Measurements from ENCODE around the gene WWC1.

WWC1 gene

GRCh38 chr5:168291342-168291963, at the start of gene WWC1:
Gene WWC1, plus strand, starts transcription at chr5:168291645. Its CDS starts 508 bp downstream, at chr5:168292153.
- peak; percentile 43 for DNase-seq

GRCh38 chr5:168244838-168245559, 46.4 kb upstream of the WWC1 start:
- DNase-seq: no peak

DNA sequence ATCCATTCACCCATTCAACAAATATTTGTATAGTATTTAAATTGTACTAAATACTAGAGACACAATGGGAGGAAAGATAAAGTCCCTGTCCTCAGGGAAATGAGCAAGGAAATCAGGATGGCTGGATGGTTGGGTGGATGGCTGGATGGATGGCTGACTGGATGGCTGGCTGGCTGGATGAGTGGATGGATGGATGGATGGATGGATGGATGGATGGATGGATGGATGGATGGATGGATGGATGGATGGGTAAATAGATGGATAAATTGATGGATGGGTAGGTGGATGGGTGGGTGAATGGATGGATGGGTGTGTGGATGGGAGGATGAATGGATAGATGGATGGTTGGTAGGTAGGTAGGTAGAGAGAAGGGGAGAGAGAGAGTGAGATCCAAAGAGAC, 41.5 kb upstream of the WWC1 start:
- no peak for DNase-seq

DNA sequence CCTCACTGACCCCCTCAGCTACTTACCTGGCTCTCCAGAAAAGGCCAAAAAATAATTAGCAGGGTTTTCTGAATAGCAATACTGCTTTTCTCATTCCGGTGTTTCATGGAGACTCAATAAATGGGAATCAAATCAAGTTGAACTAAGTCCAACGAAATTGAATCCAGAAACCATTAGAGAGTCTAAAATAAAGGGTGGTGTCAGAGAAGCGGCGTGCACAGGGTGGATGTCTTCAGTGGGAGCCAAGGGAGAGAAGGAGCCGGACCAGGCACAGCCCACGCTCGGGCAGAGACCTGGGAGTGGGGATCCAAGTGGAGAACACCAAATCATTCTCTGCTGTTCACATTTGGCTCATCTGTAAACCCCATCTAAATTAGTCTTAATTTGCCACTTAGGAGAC, 40.2 kb upstream of the WWC1 start:
- no peak for DNase-seq

- no peak for DNase-seq
These were observed 37.3 kb upstream of the WWC1 start for GRCh38 chr5:168254013-168254693.

GRCh38 chr5:168260353-168261226, 30.9 kb upstream of the WWC1 start:
- no peak for DNase-seq

DNA sequence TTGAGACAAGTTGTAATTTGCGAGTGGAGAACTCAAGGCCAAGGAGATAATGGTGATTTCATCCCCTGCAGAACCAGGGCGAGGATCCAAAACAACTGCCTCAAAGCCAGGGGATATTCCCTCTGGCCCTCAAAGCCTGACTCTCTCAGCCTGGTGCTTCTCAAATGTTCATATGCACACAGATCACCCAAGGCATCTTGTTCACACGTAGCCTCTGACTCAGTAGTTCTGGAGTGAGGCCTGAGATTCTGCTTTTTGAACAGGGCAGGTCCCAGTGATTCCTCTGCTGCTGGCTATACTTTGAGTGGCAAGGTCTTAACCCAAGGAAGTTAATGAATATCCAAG, 30.2 kb upstream of the WWC1 start:
- DNase-seq: no peak

DNA sequence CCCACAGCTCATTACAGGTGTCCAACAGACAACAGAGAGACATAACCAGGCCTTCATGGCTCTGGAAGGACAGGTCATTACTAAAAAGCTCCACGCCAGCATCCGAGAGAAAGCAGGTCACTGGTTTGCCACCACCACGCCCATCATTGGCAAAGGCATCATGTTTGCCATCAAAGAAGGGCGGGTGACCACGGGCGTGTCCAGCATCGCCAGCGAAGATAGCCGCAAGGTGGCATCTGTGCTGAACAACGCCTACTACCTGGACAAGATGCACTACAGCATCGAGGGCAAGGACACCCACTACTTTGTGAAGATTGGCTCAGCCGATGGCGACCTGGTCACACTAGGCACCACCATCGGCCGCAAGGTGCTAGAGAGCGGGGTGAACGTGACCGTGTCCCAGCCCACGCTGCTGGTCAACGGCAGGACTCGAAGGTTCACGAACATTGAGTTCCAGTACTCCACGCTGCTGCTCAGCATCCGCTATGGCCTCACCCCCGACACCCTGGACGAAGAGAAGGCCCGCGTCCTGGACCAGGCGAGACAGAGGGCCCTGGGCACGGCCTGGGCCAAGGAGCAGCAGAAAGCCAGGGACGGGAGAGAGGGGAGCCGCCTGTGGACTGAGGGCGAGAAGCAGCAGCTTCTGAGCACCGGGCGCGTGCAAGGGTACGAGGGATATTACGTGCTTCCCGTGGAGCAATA, 29.3 kb upstream of the WWC1 start:
- DNase-seq: no peak

GRCh38 chr5:168263121-168263520, 28.3 kb upstream of the WWC1 start:
- DNase-seq: no peak

GRCh38 chr5:168266016-168266415, 25.4 kb upstream of the WWC1 start:
- DNase-seq: no peak

- DNase-seq: peak; percentile 81
These were observed 22.2 kb upstream of the WWC1 start for GRCh38 chr5:168268949-168269936.

GRCh38 chr5:168269937-168270330, 21.5 kb upstream of the WWC1 start:
- DNase-seq: peak; percentile 59

GRCh38 chr5:168270476-168270875, 21.0 kb upstream of the WWC1 start:
- no peak for DNase-seq

DNA sequence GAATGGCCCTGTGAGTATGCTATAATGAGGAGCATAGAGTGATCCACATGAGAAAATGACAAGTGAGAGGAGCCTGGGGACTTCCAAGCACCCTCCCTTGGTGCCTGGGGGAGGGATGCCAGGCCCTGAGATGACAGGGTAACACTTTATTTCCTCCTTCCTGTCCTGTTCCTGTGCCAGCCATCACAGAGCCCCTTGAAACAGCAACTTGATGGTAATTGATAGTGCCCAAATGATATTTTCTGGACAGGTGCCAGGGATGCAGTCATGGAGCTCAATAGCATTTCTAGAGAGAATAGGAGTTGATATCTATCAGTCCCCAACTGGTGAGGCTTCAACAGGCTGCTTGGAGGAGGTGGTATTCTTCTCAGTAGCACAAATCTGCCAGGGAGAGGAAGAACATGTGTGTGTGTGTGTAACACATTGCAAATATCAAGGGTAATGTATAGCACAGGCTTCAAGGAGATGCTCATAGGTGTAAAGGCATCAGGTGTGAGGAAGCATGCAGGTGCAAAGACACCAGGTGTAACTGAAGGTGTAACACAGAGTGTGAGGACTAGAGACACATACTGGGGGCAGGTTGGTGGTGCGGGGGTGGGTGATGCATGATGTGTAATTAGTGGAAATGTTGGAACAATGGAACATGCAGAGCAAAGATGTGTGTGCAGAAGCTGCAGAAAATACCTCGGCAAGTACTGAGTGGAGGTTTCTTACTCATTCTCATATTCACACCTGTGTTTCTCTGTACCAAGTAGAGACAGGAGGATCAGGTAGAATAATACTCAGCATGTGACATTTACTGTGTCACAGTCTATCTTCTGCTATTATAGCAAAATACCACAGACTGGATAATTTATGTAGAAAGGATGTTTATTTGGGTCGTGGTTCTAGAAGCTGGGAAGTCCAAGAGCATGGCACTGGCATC, 18.1 kb upstream of the WWC1 start:
- no peak for DNase-seq

- no peak for DNase-seq
These were observed 17.0 kb upstream of the WWC1 start for GRCh38 chr5:168274406-168274805.

- DNase-seq: no peak
These were observed 15.5 kb upstream of the WWC1 start for GRCh38 chr5:168275940-168276339.

DNA sequence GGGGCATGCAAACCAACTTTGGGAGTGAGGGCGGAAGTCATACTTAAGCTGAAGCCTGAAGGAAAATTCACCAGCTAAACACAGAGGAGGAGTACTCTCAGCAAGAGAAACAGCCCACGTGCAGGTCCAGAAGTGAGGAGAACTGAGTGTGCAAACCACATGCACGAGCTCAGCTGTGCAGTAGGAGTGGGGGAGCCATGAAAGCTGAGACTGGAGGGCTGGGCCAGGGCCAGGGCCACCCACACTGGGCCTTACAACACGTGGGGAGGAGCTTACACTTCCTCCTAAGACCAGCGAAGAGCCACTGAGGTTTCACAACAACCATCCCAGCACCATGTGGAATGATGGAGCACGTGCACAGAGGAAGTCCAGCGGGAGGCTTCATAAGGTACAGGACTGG, 9.3 kb upstream of the WWC1 start:
- DNase-seq: peak; percentile 22

DNA sequence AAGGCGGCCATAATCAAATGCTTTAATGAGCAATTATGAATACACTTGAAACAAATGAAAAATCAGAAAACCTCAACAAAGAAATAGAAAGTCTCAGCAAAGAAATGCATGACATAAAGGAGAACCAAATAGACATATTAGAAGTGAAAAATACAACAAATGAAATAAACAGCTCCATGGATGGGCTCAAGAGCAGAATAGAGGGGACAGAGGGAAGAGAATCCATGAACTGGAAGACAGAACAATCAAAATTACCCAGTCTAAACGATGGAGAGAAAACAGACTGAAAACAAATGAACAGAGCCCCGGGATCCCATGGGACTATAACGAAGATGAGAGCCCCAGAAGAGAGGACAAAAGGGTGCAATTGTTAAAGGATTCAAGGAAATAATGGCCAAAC, 6.6 kb upstream of the WWC1 start:
- DNase-seq: no peak

DNA sequence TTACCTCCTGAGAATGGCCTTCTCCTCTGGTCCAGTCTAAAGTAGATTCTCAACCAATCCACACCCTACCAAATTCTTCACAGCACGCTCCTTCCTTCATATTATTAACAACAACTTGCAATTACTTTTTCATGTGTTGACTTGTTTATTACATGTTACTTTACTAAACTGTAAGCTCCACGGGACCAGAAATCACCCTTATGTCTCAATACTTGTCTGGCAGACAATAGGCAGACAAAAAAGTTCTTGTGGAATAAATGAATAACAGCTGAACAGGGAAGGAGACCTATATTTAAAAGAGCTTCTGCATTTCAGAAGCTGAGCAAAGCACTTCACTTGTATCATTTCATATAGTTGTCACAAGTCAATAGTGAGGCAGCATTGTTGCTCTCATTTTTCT, 5.7 kb upstream of the WWC1 start:
- no peak for DNase-seq

- no peak for DNase-seq
These were observed 5.1 kb upstream of the WWC1 start for GRCh38 chr5:168286386-168286785.
